H1 (cell line): Measurements from ENCODE around the gene COL19A1. TPM values are rescaled to one million over a fixed set of nuclear protein-coding genes. Genes with fewer than 3 reads are reported as not detected.

Source experiments
- CTCF ChIA-PET: fragments of 300-600 bp; sonication (Branson Sonifier 250); formaldehyde crosslinking; loops from one replicate; lab custom pipeline; 2021; ENCODE audit not compliant: partially characterized antibody; lab: Charles Lee
- POLR2A ChIA-PET: fragments of 300-600 bp; sonication (Branson Sonifier 250); formaldehyde crosslinking; loops from one replicate; lab custom pipeline; 2021; ENCODE audit warnings: inconsistent platforms; ENCODE audit not compliant: partially characterized antibody; lab: Charles Lee
- DNase-seq, 2 experiments: peaks; one replicate each; pipeline versions ENCODE4 v3.0.0 to v3.0.0-alpha.2; 2010 to 2022; ENCODE audit warnings: low spot score in 2 of 2, low read depth in 1 of 2, mixed read lengths in 1 of 2
- FAIRE-seq: peaks from 2 replicates; lab custom pipeline; 2011; peaks lifted over from hg19 to GRCh38; lab: Jason Lieb, UNC
- H2AFZ ChIP-seq: 2 replicates; pipeline ENCODE4 v1.8.1; 2012; ENCODE audit warnings: low read length, inconsistent platforms
- H2AK5ac ChIP-seq: 2 replicates; pipeline ENCODE4 v1.6.1; 2013; ENCODE audit warnings: low read depth, low read length
- H2BK120ac ChIP-seq: replicated peaks from 2 replicates; pipeline ENCODE3; 2013; ENCODE audit warnings: low read depth, low read length, inconsistent platforms
- H2BK12ac ChIP-seq: 2 replicates; pipeline ENCODE4 v1.6.1; 2013; ENCODE audit warnings: low read depth, low read length
- H2BK15ac ChIP-seq: 2 replicates; pipeline ENCODE4 v1.6.1; 2013; ENCODE audit warnings: low read length
- H2BK20ac ChIP-seq: 2 replicates; pipeline ENCODE4 v1.6.1; 2013; ENCODE audit warnings: low read length
- H2BK5ac ChIP-seq: 2 replicates; pipeline ENCODE4 v1.6.1; 2013; ENCODE audit warnings: low read depth, low read length
- H3K14ac ChIP-seq: 2 replicates; pipeline ENCODE4 v1.6.1; 2013; ENCODE audit warnings: inconsistent platforms; ENCODE audit not compliant: insufficient read length
- H3K18ac ChIP-seq: 2 replicates; pipeline ENCODE4 v1.6.1; 2013; ENCODE audit warnings: low read length; ENCODE audit errors: extremely low read depth
- H3K23ac ChIP-seq: 2 replicates; pipeline ENCODE4 v1.6.1; 2013; ENCODE audit warnings: inconsistent platforms; ENCODE audit not compliant: insufficient read length
- H3K23me2 ChIP-seq: 2 replicates; pipeline ENCODE4 v1.6.1; 2013; ENCODE audit warnings: low read depth, low read length
- H3K27ac ChIP-seq: 2 replicates; pipeline ENCODE4 v1.6.1; 2011; ENCODE audit warnings: low read depth, low read length, inconsistent platforms
- H3K27me3 ChIP-seq, 4 experiments: replicated peaks in 1 of 4; 1 replicate in 1 of 4; 2 replicates in 3 of 4; pipeline versions ENCODE4 v1.6.1 to v1.8.1; 2011 to 2013; ENCODE audit warnings: low read length in 3 of 4, mild to moderate bottlenecking in 3 of 4, inconsistent platforms in 2 of 4, mixed read lengths in 2 of 4, moderate library complexity in 1 of 4; ENCODE audit not compliant: control insufficient read depth in 3 of 4, insufficient read depth in 3 of 4; ENCODE audit errors: extremely low read depth in 1 of 4
- H3K36me3 ChIP-seq, 4 experiments: 2 replicates each; pipeline versions ENCODE4 v1.6.1 to v1.8.1; 2011 to 2013; ENCODE audit warnings: mild to moderate bottlenecking in 4 of 4, low read length in 3 of 4, moderate library complexity in 2 of 4, control low read depth in 1 of 4, inconsistent platforms in 1 of 4; ENCODE audit not compliant: insufficient read depth in 4 of 4, control insufficient read depth in 2 of 4
- H3K4ac ChIP-seq: replicated peaks from 2 replicates; pipeline ENCODE3; 2013; ENCODE audit warnings: low read length, low read depth, mixed read lengths, inconsistent platforms; ENCODE audit not compliant: insufficient read length
- H3K4me1 ChIP-seq, 4 experiments: replicated peaks in 1 of 4; 1 replicate in 1 of 4; 2 replicates in 3 of 4; pipeline versions ENCODE4 v1.6.1 to v1.8.1; 2011 to 2013; ENCODE audit warnings: low read length in 3 of 4, inconsistent platforms in 2 of 4, mixed read lengths in 1 of 4; ENCODE audit not compliant: insufficient read depth in 4 of 4, control insufficient read depth in 3 of 4
- H3K4me2 ChIP-seq, 2 experiments: 2 replicates each; pipeline versions ENCODE4 v1.6.1 to v1.8.1; 2011 to 2013; ENCODE audit warnings: low read depth in 2 of 2, low read length in 2 of 2, control low read depth in 1 of 2, inconsistent platforms in 1 of 2, mild to moderate bottlenecking in 1 of 2; ENCODE audit not compliant: insufficient read depth in 1 of 2
- H3K4me3 ChIP-seq, 4 experiments: fragments of 200-600, 300-600 bp in 1 of 4; sonication (generic), shearing (Covaris generic), sonication (Bioruptor Twin) in 1 of 4; 2 replicates each; pipeline versions ENCODE4 v1.5.1 to v1.8.1; 2011 to 2016; ENCODE audit warnings: low read length in 4 of 4, low read depth in 3 of 4, control low read depth in 2 of 4, inconsistent platforms in 2 of 4, mild to moderate bottlenecking in 2 of 4, mixed read lengths in 1 of 4, moderate library complexity in 1 of 4; ENCODE audit not compliant: insufficient read depth in 2 of 4; ENCODE audit errors: extremely low read depth in 1 of 4
- H3K56ac ChIP-seq: replicated peaks from 2 replicates; pipeline ENCODE3; 2013; ENCODE audit warnings: low read depth, mild to moderate bottlenecking, mixed read lengths, low read length, inconsistent platforms; ENCODE audit not compliant: insufficient read length
- H3K79me1 ChIP-seq: 2 replicates; pipeline ENCODE4 v1.6.1; 2013; ENCODE audit warnings: low read depth, low read length, control low read depth
- H3K79me2 ChIP-seq, 2 experiments: 2 replicates each; pipeline versions ENCODE4 v1.6.1 to v1.8.1; 2012 to 2013; ENCODE audit warnings: low read length in 2 of 2, mild to moderate bottlenecking in 2 of 2, inconsistent platforms in 1 of 2; ENCODE audit not compliant: insufficient read depth in 2 of 2, control insufficient read depth in 1 of 2
- H3K9ac ChIP-seq, 4 experiments: replicated peaks in 1 of 4; 1 replicate in 1 of 4; 2 replicates in 3 of 4; pipeline versions ENCODE4 v1.6.1 to v1.8.1; 2011 to 2013; ENCODE audit warnings: low read depth in 3 of 4, low read length in 3 of 4, control low read depth in 2 of 4, mild to moderate bottlenecking in 2 of 4, moderate library complexity in 2 of 4, inconsistent platforms in 1 of 4; ENCODE audit errors: extremely low read depth in 1 of 4
- H3K9me3 ChIP-seq, 2 experiments: 2 replicates each; pipeline versions ENCODE4 v1.6.1 to v1.8.1; 2012 to 2013; ENCODE audit warnings: mild to moderate bottlenecking in 2 of 2, moderate library complexity in 2 of 2, control low read depth in 1 of 2, inconsistent platforms in 1 of 2, low read depth in 1 of 2, low read length in 1 of 2, mixed read lengths in 1 of 2; ENCODE audit not compliant: insufficient read depth in 2 of 2
- H4K20me1 ChIP-seq, 2 experiments: replicated peaks in 1 of 2; 2 replicates each; pipeline versions ENCODE3 to v1.8.1; 2011 to 2013; ENCODE audit warnings: inconsistent platforms in 2 of 2, low read length in 2 of 2, mild to moderate bottlenecking in 1 of 2; ENCODE audit not compliant: insufficient read depth in 2 of 2, control insufficient read depth in 1 of 2
- H4K5ac ChIP-seq: 2 replicates; pipeline ENCODE4 v1.6.1; 2013; ENCODE audit warnings: low read length, low read depth, mixed read lengths, inconsistent platforms; ENCODE audit not compliant: insufficient read length
- H4K8ac ChIP-seq: 2 replicates; pipeline ENCODE4 v1.8.0; 2013; ENCODE audit warnings: mild to moderate bottlenecking, moderate library complexity, low read length, inconsistent platforms; ENCODE audit not compliant: insufficient read depth; ENCODE audit errors: extremely low read depth
- H4K91ac ChIP-seq: replicated peaks from 2 replicates; pipeline ENCODE3; 2013; ENCODE audit warnings: low read length, mixed read lengths, inconsistent platforms; ENCODE audit not compliant: insufficient read length
- BRCA1 ChIP-seq: IDR thresholded peaks from 2 replicates; pipeline ENCODE4 v1.6.1; 2012; ENCODE audit warnings: low read depth, low read length, improper control_type of control experiment
- EP300 ChIP-seq, 2 experiments: IDR thresholded peaks; 1 replicate in 1 of 2; 2 replicates in 1 of 2; pipeline ENCODE4 v1.6.1; 2011 to 2012; ENCODE audit warnings: low read depth in 2 of 2, low read length in 2 of 2, mild to moderate bottlenecking in 2 of 2, borderline replicate concordance in 1 of 2, inconsistent platforms in 1 of 2, moderate library complexity in 1 of 2
- FOSL1 ChIP-seq: IDR thresholded peaks from 2 replicates; pipeline ENCODE4 v1.6.1; 2011; ENCODE audit warnings: mild to moderate bottlenecking, low read depth, low read length, moderate library complexity; ENCODE audit not compliant: insufficient read depth
- POLR2A ChIP-seq, 2 experiments: IDR thresholded peaks; 1 replicate in 1 of 2; 2 replicates in 1 of 2; pipeline ENCODE4 v1.6.1; 2011; ENCODE audit warnings: low read depth in 2 of 2, low read length in 2 of 2, mild to moderate bottlenecking in 2 of 2; ENCODE audit errors: control extremely low read depth in 1 of 2
- POLR2AphosphoS5 ChIP-seq: IDR thresholded peaks from 2 replicates; pipeline ENCODE4 v1.6.1; 2011; ENCODE audit warnings: low read depth, low read length
- TBP ChIP-seq: IDR thresholded peaks from 2 replicates; pipeline ENCODE4 v1.6.1; 2011; ENCODE audit warnings: low read depth, low read length, improper control_type of control experiment
- WGBS, 2 experiments: shearing (Covaris generic) in 1 of 2; methylation state at CpG; one replicate each; pipeline versions ENCODE4 v1.1.6 to v1.1.7; 2013 to 2015; ENCODE audit warnings: low lambda C conversion rate in 2 of 2, mixed read lengths in 2 of 2, inconsistent platforms in 1 of 2, low coverage in 1 of 2, missing lambda C conversion rate in 1 of 2; ENCODE audit not compliant: insufficient replicate concordance in 2 of 2, insufficient coverage in 1 of 2, insufficient read length in 1 of 2; ENCODE audit errors: extremely low coverage in 1 of 2, missing lambda C conversion rate in 1 of 2; 5-methylcytosine and 5-hydroxymethylcytosine counted together
- polyA plus RNA-seq, 7 experiments: library from polyadenylated mRNA; depleted of rRNA in 3 of 7; stranded (reverse) in 5 of 7; unstranded in 2 of 7; fragments of >200 nt in 5 of 7; fragments of 200-250 nt in 2 of 7; gene quantifications; 1 replicate in 5 of 7; 2 replicates in 1 of 7; 4 replicates in 1 of 7; pipeline versions ENCODE4 v1.2.1 to v1.2.3, GENCODE V29; 2011 to 2013; ENCODE audit warnings: missing spikeins in 2 of 7, mixed read lengths in 2 of 7
- total RNA-seq: library from RNA; stranded (reverse); fragmentation: NEBNext Ultra II Directional; extraction: Animal tissue kit (Norgen Biotek cat#: 25700); gene quantifications from 2 replicates; pipeline ENCODE4 v1.2.1, GENCODE V29; 2021

The COL19A1 gene
- total and polyA plus RNA-seq, 2 of the 8 experiments (the other 6 are each of a cell fraction or from before 2014, with no cell fraction given): not detected

DNA sequence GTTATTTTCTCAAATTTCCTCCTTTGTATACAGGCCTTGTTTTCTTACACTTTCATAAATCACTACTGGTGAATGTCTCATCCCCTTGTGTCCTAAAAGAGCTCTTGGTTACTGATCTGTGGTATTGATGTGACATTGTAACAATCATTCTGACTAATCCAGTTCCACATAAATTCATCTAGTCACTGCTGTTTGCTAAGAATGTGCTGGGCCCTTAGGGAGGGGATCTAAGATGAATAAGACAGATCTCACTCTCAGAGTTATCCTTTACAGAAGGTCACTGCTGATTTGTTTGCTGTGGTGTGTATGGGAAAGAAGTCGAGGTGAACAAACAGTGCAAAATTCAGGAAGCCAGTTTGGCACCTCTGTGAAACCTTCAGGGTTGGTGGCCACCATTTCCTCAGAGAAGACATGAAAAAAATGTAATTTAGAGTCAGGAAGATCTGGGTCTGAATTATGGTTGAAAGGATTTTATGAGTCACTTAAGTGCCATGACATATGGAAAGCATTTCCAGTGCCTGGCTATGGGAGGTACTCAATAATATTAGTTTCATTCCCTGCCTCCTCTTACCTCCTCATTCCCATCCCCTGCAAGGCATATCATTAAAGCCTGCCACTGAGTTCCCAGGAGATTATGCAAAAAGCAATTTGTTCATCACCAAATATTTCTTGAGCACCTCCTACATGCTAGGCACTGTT is 314.7 kb downstream of the COL19A1 start:
- Histone ChIP-seq H2BK5ac (no peak overlapping the region), H3K4me2 (no peak overlapping the region)

More for the DNA sequence above, 314.7 kb downstream of the COL19A1 start:
- Histone ChIP-seq H3K18ac (no peak overlapping the region), H4K5ac (no peak overlapping the region), H3K23ac (no peak overlapping the region), H2AFZ (no peak overlapping the region), H2BK15ac (no peak overlapping the region), H3K36me3 (no peaks in the 10 kb centered on the region), H3K4me1 (no peaks in the 10 kb centered on the region), H3K56ac (no peak overlapping the region), H3K27ac (no peak overlapping the region), H4K91ac (no peak overlapping the region), H3K27me3 (no peaks in the 10 kb centered on the region), H3K9ac (no peak overlapping the region), H3K4me3 (no peak overlapping the region), H4K20me1 (no peaks in the 10 kb centered on the region), H4K8ac (no peak overlapping the region), H2AK5ac (no peak overlapping the region), H3K14ac (no peak overlapping the region), H2BK12ac (no peak overlapping the region), H2BK20ac (no peak overlapping the region), H2BK120ac (no peak overlapping the region), H3K9me3 (no peaks in the 10 kb centered on the region; a peak in 1 of 4 replicates), H3K79me2 (no peaks in the 10 kb centered on the region), H3K4ac (no peak overlapping the region), H3K23me2 (no peaks in the 10 kb centered on the region), H3K79me1 (no peaks in the 10 kb centered on the region)
- 56% methylated on average over 1 of the region's 1 CpG; no CpG with 5 or more reads in 1 of the 2 experiments for whole genome bisulfite sequencing, 2 experiments
- DNase-seq: no peak
- ChIA-PET POLR2A (no interaction called here), CTCF (no interaction called here)
- no peak for FAIRE-seq
- TF ChIP-seq EP300 (IDR thresholded peaks at IDR 0.05; ENCODE audit: borderline replicate concordance in 1 of 2, low read depth in 2 of 2, low read length in 2 of 2) (no peak), FOSL1 (no peak), BRCA1 (no peak), POLR2A (IDR thresholded peaks at IDR 0.05; ENCODE audit: control extremely low read depth in 1 of 2, low read depth in 2 of 2, low read length in 2 of 2) (no peak), POLR2AphosphoS5 (no peak), TBP (no peak)
